ENCODE measurements around the gene SLC27A5. TPM values are rescaled to one million over a fixed set of nuclear protein-coding genes. Genes with fewer than 3 reads are reported as not detected.

Gene SLC27A5
- 1 to 10 TPM; 6.6 to 7.7 TPM for total RNA-seq
- 2.6 to 9.0 reads per million in 2 donors for total RNA-seq

GRCh38 chr19:58511353-58512208, at the start of gene SLC27A5:
Gene SLC27A5 (minus strand): TSS chr19:58511992. CDS start chr19:58511955, 37 bp downstream.
- no peaks in the 10 kb centered on the region for H3K9me3 ChIP-seq (ENCODE audit: control insufficient read depth, low read length, poor library complexity, severe bottlenecking)
- DNase-seq (no peak), ATAC-seq (no peak)
- Mint-ChIP-seq H3K4me3 (peak within 1 kb of the TSS; percentile 21), H3K27me3 (no peaks in the 10 kb centered on the region), H3K36me3 (ENCODE audit: low read depth) (no peaks in the 10 kb centered on the region), H3K4me1 (peaks cover 14% of the 10 kb centered on the region), H3K27ac (peak within 1 kb of the TSS; percentile 65)

GRCh38 chr19:58560921-58561320, 49.1 kb upstream of the SLC27A5 start:
- H3K4me1 Mint-ChIP-seq = peaks cover 44% of the 10 kb centered on the region
- ATAC-seq (no peak), DNase-seq (no peak)
- H3K9me3 ChIP-seq (ENCODE audit: control insufficient read depth, low read length, poor library complexity, severe bottlenecking) = no peaks in the 10 kb centered on the region
- H3K27me3 Mint-ChIP-seq = no peaks in the 10 kb centered on the region
- peak overlapping the region; percentile 54 for H3K27ac Mint-ChIP-seq
- no peaks in the 10 kb centered on the region for H3K36me3 Mint-ChIP-seq (ENCODE audit: low read depth)
- peak overlapping the region; percentile 99 for H3K4me3 Mint-ChIP-seq

GRCh38 chr19:58560007-58560887, 48.5 kb upstream of the SLC27A5 start:
- no peaks in the 10 kb centered on the region for H3K36me3 Mint-ChIP-seq (ENCODE audit: low read depth)
- H3K27ac Mint-ChIP-seq = peak overlapping the region; percentile 98
- H3K4me3 Mint-ChIP-seq = peak overlapping the region; percentile 99
- no peak for DNase-seq
- ATAC-seq = no peak
- H3K27me3 Mint-ChIP-seq = no peaks in the 10 kb centered on the region
- H3K4me1 Mint-ChIP-seq = peaks cover 46% of the 10 kb centered on the region
- H3K9me3 ChIP-seq (ENCODE audit: control insufficient read depth, low read length, poor library complexity, severe bottlenecking) = no peaks in the 10 kb centered on the region

- no peak for ATAC-seq
- H3K27me3 Mint-ChIP-seq = no peaks in the 10 kb centered on the region
- H3K9me3 ChIP-seq (ENCODE audit: control insufficient read depth, low read length, poor library complexity, severe bottlenecking) = no peaks in the 10 kb centered on the region
- H3K4me3 Mint-ChIP-seq = peak overlapping the region; percentile 99
- H3K27ac Mint-ChIP-seq = peak overlapping the region; percentile 98
- no peaks in the 10 kb centered on the region for H3K36me3 Mint-ChIP-seq (ENCODE audit: low read depth)
- H3K4me1 Mint-ChIP-seq = peaks cover 52% of the 10 kb centered on the region
- DNase-seq = peak in 1 of 3 donors; percentile 20
Measured at GRCh38 chr19:58559275-58560006, 47.6 kb upstream of the SLC27A5 start.

- Mint-ChIP-seq H3K4me1 (peaks cover 54% of the 10 kb centered on the region), H3K36me3 (ENCODE audit: low read depth) (no peaks in the 10 kb centered on the region), H3K4me3 (peak overlapping the region; percentile 99), H3K27me3 (no peaks in the 10 kb centered on the region), H3K27ac (peak overlapping the region; percentile 98)
- DNase-seq = peak; percentile 99 to 100 (median 99)
- no peaks in the 10 kb centered on the region for H3K9me3 ChIP-seq (ENCODE audit: control insufficient read depth, low read length, poor library complexity, severe bottlenecking)
- peak; percentile 75 for ATAC-seq
Measured at GRCh38 chr19:58558623-58559274, 47.0 kb upstream of the SLC27A5 start.

- H3K9me3 ChIP-seq (ENCODE audit: control insufficient read depth, low read length, poor library complexity, severe bottlenecking) = no peaks in the 10 kb centered on the region
- Mint-ChIP-seq H3K27me3 (no peaks in the 10 kb centered on the region), H3K4me1 (peaks cover 53% of the 10 kb centered on the region), H3K36me3 (ENCODE audit: low read depth) (no peaks in the 10 kb centered on the region), H3K27ac (peak within 1 kb of the TSS; percentile 98), H3K4me3 (peak within 1 kb of the TSS; percentile 99)
- DNase-seq (peak; percentile 52 to 56 (median 55)), ATAC-seq (peak; percentile 22)
Measured at GRCh38 chr19:58558066-58558622, 46.4 kb upstream of the SLC27A5 start, which contains the start of gene UBE2M. Gene UBE2M (minus strand): TSS chr19:58558611. CDS start chr19:58558381, 230 bp downstream.

- H3K4me1 Mint-ChIP-seq = peaks cover 53% of the 10 kb centered on the region
- H3K36me3 Mint-ChIP-seq (ENCODE audit: low read depth) = peaks cover 5% of the 10 kb centered on the region
- H3K9me3 ChIP-seq (ENCODE audit: control insufficient read depth, low read length, poor library complexity, severe bottlenecking) = no peaks in the 10 kb centered on the region
Measured at GRCh38 chr19:58557221-58558065, 45.7 kb upstream of the SLC27A5 start.

GRCh38 chr19:58556622-58557220, 44.9 kb upstream of the SLC27A5 start:
- H3K36me3 Mint-ChIP-seq (ENCODE audit: low read depth) = peaks cover 9% of the 10 kb centered on the region
- DNase-seq = no peak
- no peak for ATAC-seq
- peak overlapping the region; percentile 99 for H3K4me3 Mint-ChIP-seq
- peak overlapping the region; percentile 98 for H3K27ac Mint-ChIP-seq
- peaks cover 53% of the 10 kb centered on the region for H3K4me1 Mint-ChIP-seq
- no peaks in the 10 kb centered on the region for H3K27me3 Mint-ChIP-seq
- no peaks in the 10 kb centered on the region for H3K9me3 ChIP-seq (ENCODE audit: control insufficient read depth, low read length, poor library complexity, severe bottlenecking)

More at GRCh38 chr19:58557221-58558065, 45.7 kb upstream of the SLC27A5 start:
- ATAC-seq (no peak), DNase-seq (no peak)
- peak overlapping the region; percentile 98 for H3K27ac Mint-ChIP-seq
- H3K27me3 Mint-ChIP-seq = no peaks in the 10 kb centered on the region
- peak overlapping the region; percentile 99 for H3K4me3 Mint-ChIP-seq

GRCh38 chr19:58555920-58556621, 44.3 kb upstream of the SLC27A5 start:
- peak overlapping the region; percentile 98 for H3K27ac Mint-ChIP-seq
- no peak for ATAC-seq
- peaks cover 49% of the 10 kb centered on the region for H3K4me1 Mint-ChIP-seq
- no peaks in the 10 kb centered on the region for H3K9me3 ChIP-seq (ENCODE audit: control insufficient read depth, low read length, poor library complexity, severe bottlenecking)
- peaks cover 9% of the 10 kb centered on the region for H3K36me3 Mint-ChIP-seq (ENCODE audit: low read depth)
- no peaks in the 10 kb centered on the region for H3K27me3 Mint-ChIP-seq
- no peak for DNase-seq
- H3K4me3 Mint-ChIP-seq = peak overlapping the region; percentile 99

GRCh38 chr19:58555369-58555885, 43.6 kb upstream of the SLC27A5 start:
- no peaks in the 10 kb centered on the region for H3K9me3 ChIP-seq (ENCODE audit: control insufficient read depth, low read length, poor library complexity, severe bottlenecking)
- no peak for ATAC-seq
- Mint-ChIP-seq H3K4me3 (peak overlapping the region; percentile 99), H3K27ac (peak overlapping the region; percentile 98), H3K27me3 (no peaks in the 10 kb centered on the region), H3K4me1 (peaks cover 45% of the 10 kb centered on the region), H3K36me3 (ENCODE audit: low read depth) (peaks cover 9% of the 10 kb centered on the region)
- DNase-seq = no peak

Measured in T-helper 17 cell (primary cell).